Measurements from ENCODE around the gene TMEM272. TPM values are rescaled to one million over a fixed set of nuclear protein-coding genes. Genes with fewer than 3 reads are reported as not detected.
A peak's percentile ranks its signal among the peaks of the same experiment; 100 is the strongest.

TMEM272 gene
- under 1 TPM; 0.15 to 0.28 TPM for total RNA-seq

- no peak within 1 kb of the TSS for H3K27ac Mint-ChIP-seq
- POLR2A ChIA-PET = no interaction called here
- no peak within 1 kb of the TSS for H3K4me3 Mint-ChIP-seq
Measured at GRCh38 chr13:51844862-51845573, at the start of gene TMEM272. TMEM272 (minus strand) TSS chr13:51845177; CDS start chr13:51838530, 6,647 bp downstream.

GRCh38 chr13:51894239-51894638, 49.3 kb upstream of the TMEM272 start:
- Mint-ChIP-seq H3K4me3 (no peak overlapping the region), H3K27me3 (peaks cover 15% of the 10 kb centered on the region), H3K9me3 (no peaks in the 10 kb centered on the region), H3K27ac (no peak overlapping the region), H3K36me3 (ENCODE audit: low read depth) (no peaks in the 10 kb centered on the region), H3K4me1 (peaks cover 2% of the 10 kb centered on the region)
- ChIA-PET CTCF (interaction anchor here (0.8 to 5.3 kb wide), 2 partner anchors 79 to 234 kb away, joined by 3 to 51 read pairs; partner anchors contain the start of gene NEK5), POLR2A (no interaction called here)
- DNase-seq = no peak

More at GRCh38 chr13:51844862-51845573, at the start of gene TMEM272:
- H3K36me3 Mint-ChIP-seq (ENCODE audit: low read depth) = no peaks in the 10 kb centered on the region
- peaks cover 8% of the 10 kb centered on the region for H3K4me1 Mint-ChIP-seq
- H3K9me3 Mint-ChIP-seq = no peaks in the 10 kb centered on the region
- DNase-seq = peak; percentile 49
- CTCF ChIA-PET = interaction anchor here (0.7 to 2.8 kb wide), 6 partner anchors 10 to 29 kb away, joined by 3 to 12 read pairs (median 5); no protein-coding TSS in a partner anchor
- peaks cover 16% of the 10 kb centered on the region for H3K27me3 Mint-ChIP-seq

GRCh38 chr13:51892657-51893056, 47.7 kb upstream of the TMEM272 start:
- Mint-ChIP-seq H3K27ac (no peak overlapping the region), H3K27me3 (peaks cover 11% of the 10 kb centered on the region), H3K36me3 (ENCODE audit: low read depth) (no peaks in the 10 kb centered on the region), H3K4me1 (peaks cover 2% of the 10 kb centered on the region), H3K4me3 (no peak overlapping the region), H3K9me3 (no peaks in the 10 kb centered on the region)
- POLR2A ChIA-PET = no interaction called here
- DNase-seq = no peak
- CTCF ChIA-PET = interaction anchor here (0.7 to 5.3 kb wide), 3 partner anchors 31 to 235 kb away, joined by 3 to 51 read pairs (median 3); partner anchors contain the start of gene NEK5

- Mint-ChIP-seq H3K4me3 (no peak overlapping the region), H3K27me3 (peaks cover 22% of the 10 kb centered on the region), H3K36me3 (ENCODE audit: low read depth) (no peaks in the 10 kb centered on the region), H3K27ac (no peak overlapping the region), H3K9me3 (peaks cover 2% of the 10 kb centered on the region), H3K4me1 (no peaks in the 10 kb centered on the region)
- CTCF ChIA-PET = no interaction called here
- POLR2A ChIA-PET = no interaction called here
- no peak for DNase-seq
Measured at GRCh38 chr13:51887468-51887867, 42.5 kb upstream of the TMEM272 start.

- Mint-ChIP-seq H3K27ac (no peak overlapping the region), H3K9me3 (peaks cover 6% of the 10 kb centered on the region), H3K4me1 (no peaks in the 10 kb centered on the region), H3K27me3 (peaks cover 17% of the 10 kb centered on the region), H3K4me3 (no peak overlapping the region), H3K36me3 (ENCODE audit: low read depth) (no peaks in the 10 kb centered on the region)
- ChIA-PET CTCF (no interaction called here), POLR2A (no interaction called here)
- no peak for DNase-seq
Measured at GRCh38 chr13:51885651-51886050, 40.7 kb upstream of the TMEM272 start.

GRCh38 chr13:51883226-51883600, 38.2 kb upstream of the TMEM272 start:
- H3K27me3 Mint-ChIP-seq = peaks cover 17% of the 10 kb centered on the region
- H3K36me3 Mint-ChIP-seq (ENCODE audit: low read depth) = no peaks in the 10 kb centered on the region
- H3K4me3 Mint-ChIP-seq = no peak overlapping the region
- no peak overlapping the region for H3K27ac Mint-ChIP-seq
- DNase-seq = no peak
- CTCF ChIA-PET = no interaction called here
- no peaks in the 10 kb centered on the region for H3K4me1 Mint-ChIP-seq
- POLR2A ChIA-PET = no interaction called here
- peaks cover 6% of the 10 kb centered on the region for H3K9me3 Mint-ChIP-seq

GRCh38 chr13:51882570-51883225, 37.7 kb upstream of the TMEM272 start:
- DNase-seq = no peak
- H3K27me3 Mint-ChIP-seq = peaks cover 17% of the 10 kb centered on the region
- peaks cover 6% of the 10 kb centered on the region for H3K9me3 Mint-ChIP-seq
- ChIA-PET POLR2A (no interaction called here), CTCF (no interaction called here)
- no peak overlapping the region for H3K4me3 Mint-ChIP-seq
- H3K4me1 Mint-ChIP-seq = no peaks in the 10 kb centered on the region
- no peaks in the 10 kb centered on the region for H3K36me3 Mint-ChIP-seq (ENCODE audit: low read depth)
- H3K27ac Mint-ChIP-seq = no peak overlapping the region

- H3K9me3 Mint-ChIP-seq = peaks cover 6% of the 10 kb centered on the region
- CTCF ChIA-PET = interaction anchor here (1.1 kb wide), 1 partner anchor 66 kb away, joined by 3 read pairs; no protein-coding TSS in a partner anchor
- no peaks in the 10 kb centered on the region for H3K4me1 Mint-ChIP-seq
- H3K36me3 Mint-ChIP-seq (ENCODE audit: low read depth) = no peaks in the 10 kb centered on the region
- H3K27me3 Mint-ChIP-seq = peaks cover 13% of the 10 kb centered on the region
- POLR2A ChIA-PET = no interaction called here
- no peak overlapping the region for H3K4me3 Mint-ChIP-seq
- H3K27ac Mint-ChIP-seq = no peak overlapping the region
- DNase-seq = no peak
Measured at GRCh38 chr13:51881296-51881695, 36.3 kb upstream of the TMEM272 start.

GRCh38 chr13:51879133-51879532, 34.2 kb upstream of the TMEM272 start:
- Mint-ChIP-seq H3K27ac (no peak overlapping the region), H3K9me3 (peaks cover 6% of the 10 kb centered on the region), H3K27me3 (no peaks in the 10 kb centered on the region), H3K4me1 (no peaks in the 10 kb centered on the region), H3K36me3 (ENCODE audit: low read depth) (no peaks in the 10 kb centered on the region), H3K4me3 (no peak overlapping the region)
- ChIA-PET POLR2A (no interaction called here), CTCF (no interaction called here)
- no peak for DNase-seq

GRCh38 chr13:51874651-51875050, 29.7 kb upstream of the TMEM272 start:
- ChIA-PET CTCF (interaction anchor here (1.5 kb wide), 1 partner anchor 21 kb away, joined by 4 read pairs; no protein-coding TSS in a partner anchor), POLR2A (no interaction called here)
- H3K9me3 Mint-ChIP-seq = no peaks in the 10 kb centered on the region
- H3K27me3 Mint-ChIP-seq = peaks cover 7% of the 10 kb centered on the region
- H3K4me1 Mint-ChIP-seq = no peaks in the 10 kb centered on the region
- no peak overlapping the region for H3K4me3 Mint-ChIP-seq
- H3K27ac Mint-ChIP-seq = no peak overlapping the region
- H3K36me3 Mint-ChIP-seq (ENCODE audit: low read depth) = no peaks in the 10 kb centered on the region
- no peak for DNase-seq

GRCh38 chr13:51873837-51874236, 28.9 kb upstream of the TMEM272 start:
- no peak for DNase-seq
- ChIA-PET POLR2A (no interaction called here), CTCF (interaction anchor here (1.5 kb wide), 1 partner anchor 22 kb away, joined by 4 read pairs; no protein-coding TSS in a partner anchor)
- no peaks in the 10 kb centered on the region for H3K36me3 Mint-ChIP-seq (ENCODE audit: low read depth)
- no peaks in the 10 kb centered on the region for H3K4me1 Mint-ChIP-seq
- H3K4me3 Mint-ChIP-seq = no peak overlapping the region
- H3K27me3 Mint-ChIP-seq = peaks cover 11% of the 10 kb centered on the region
- no peaks in the 10 kb centered on the region for H3K9me3 Mint-ChIP-seq
- no peak overlapping the region for H3K27ac Mint-ChIP-seq

- Mint-ChIP-seq H3K9me3 (no peaks in the 10 kb centered on the region), H3K4me3 (no peak overlapping the region), H3K36me3 (ENCODE audit: low read depth) (no peaks in the 10 kb centered on the region), H3K27me3 (peaks cover 12% of the 10 kb centered on the region), H3K27ac (no peak overlapping the region), H3K4me1 (no peaks in the 10 kb centered on the region)
- ChIA-PET CTCF (no interaction called here), POLR2A (no interaction called here)
- DNase-seq = no peak
Measured at GRCh38 chr13:51873117-51873798, 28.3 kb upstream of the TMEM272 start.

- CTCF ChIA-PET = no interaction called here
- no peak for DNase-seq
- peaks cover 12% of the 10 kb centered on the region for H3K27me3 Mint-ChIP-seq
- H3K27ac Mint-ChIP-seq = no peak overlapping the region
- H3K4me1 Mint-ChIP-seq = no peaks in the 10 kb centered on the region
- no peaks in the 10 kb centered on the region for H3K9me3 Mint-ChIP-seq
- H3K36me3 Mint-ChIP-seq (ENCODE audit: low read depth) = no peaks in the 10 kb centered on the region
- POLR2A ChIA-PET = no interaction called here
- H3K4me3 Mint-ChIP-seq = no peak overlapping the region
Measured at GRCh38 chr13:51870616-51871015, 25.6 kb upstream of the TMEM272 start.
